HG02610 (cell line): ENCODE data around the gene KIF3B.

ENCODE experiments used
- ATAC-seq: cut with Tn5 transposase; IDR thresholded peaks from one replicate; pipeline ENCODE4 v1.9.1; 2021; ENCODE audit warnings: mild to moderate bottlenecking, moderate library complexity; ENCODE audit not compliant: unreplicated experiment

Gene KIF3B

GRCh38 chr20:32277361-32278198 lies at the start of gene KIF3B:
KIF3B (plus strand) TSS chr20:32277651; CDS start chr20:32309778, 32,127 bp downstream.
- ATAC-seq = peak; percentile 78

GRCh38 chr20:32227744-32228688 lies 49.4 kb upstream of the KIF3B start:
- no peak for ATAC-seq

- no peak for ATAC-seq
These were observed 48.2 kb upstream of the KIF3B start for GRCh38 chr20:32229251-32229747.

GRCh38 chr20:32230707-32231106 lies 46.7 kb upstream of the KIF3B start:
- no peak for ATAC-seq

- no peak for ATAC-seq
These were observed 46.2 kb upstream of the KIF3B start for GRCh38 chr20:32231245-32231644.

GRCh38 chr20:32231847-32232246 lies 45.6 kb upstream of the KIF3B start:
- ATAC-seq = no peak

GRCh38 chr20:32232326-32232886 lies 45.0 kb upstream of the KIF3B start:
- peak; percentile 46 for ATAC-seq

- ATAC-seq = no peak
These were observed 44.2 kb upstream of the KIF3B start for GRCh38 chr20:32233286-32233685.

GRCh38 chr20:32234135-32234808 lies 43.2 kb upstream of the KIF3B start:
- ATAC-seq = no peak

GRCh38 chr20:32235331-32236047 lies 42.0 kb upstream of the KIF3B start:
- ATAC-seq = no peak

GRCh38 chr20:32236048-32236533 lies 41.4 kb upstream of the KIF3B start:
- ATAC-seq = no peak

- no peak for ATAC-seq
These were observed 40.6 kb upstream of the KIF3B start for GRCh38 chr20:32236819-32237218.

- no peak for ATAC-seq
These were observed 40.0 kb upstream of the KIF3B start for GRCh38 chr20:32237419-32237818.

- no peak for ATAC-seq
These were observed 38.7 kb upstream of the KIF3B start for GRCh38 chr20:32238483-32239425.

GRCh38 chr20:32240205-32240604 lies 37.2 kb upstream of the KIF3B start:
- ATAC-seq = no peak

- ATAC-seq = no peak
These were observed 35.6 kb upstream of the KIF3B start for GRCh38 chr20:32241807-32242206.

- no peak for ATAC-seq
These were observed 33.2 kb upstream of the KIF3B start for GRCh38 chr20:32244150-32244823.

- no peak for ATAC-seq
These were observed 32.5 kb upstream of the KIF3B start for GRCh38 chr20:32244959-32245358.
